UCSD-AML1 (cell line): ENCODE measurements around the gene LYPD4.
A peak's percentile ranks its signal among the peaks of the same experiment; 100 is the strongest.
"Not testable (repeated sequence)": the region's sequence is repeated elsewhere in the genome, so short reads cannot be mapped to it uniquely, and the experiment has no call there.

Experiments
- DNase-seq: peaks from one replicate; lab custom pipeline; 2025; ENCODE audit not compliant: unreplicated experiment; lab: John Stamatoyannopoulos, UW

LYPD4 gene

GRCh38 chr19:41875973-41876372, 31.5 kb upstream of the LYPD4 start:
- not testable (repeated sequence) for DNase-seq

DNA sequence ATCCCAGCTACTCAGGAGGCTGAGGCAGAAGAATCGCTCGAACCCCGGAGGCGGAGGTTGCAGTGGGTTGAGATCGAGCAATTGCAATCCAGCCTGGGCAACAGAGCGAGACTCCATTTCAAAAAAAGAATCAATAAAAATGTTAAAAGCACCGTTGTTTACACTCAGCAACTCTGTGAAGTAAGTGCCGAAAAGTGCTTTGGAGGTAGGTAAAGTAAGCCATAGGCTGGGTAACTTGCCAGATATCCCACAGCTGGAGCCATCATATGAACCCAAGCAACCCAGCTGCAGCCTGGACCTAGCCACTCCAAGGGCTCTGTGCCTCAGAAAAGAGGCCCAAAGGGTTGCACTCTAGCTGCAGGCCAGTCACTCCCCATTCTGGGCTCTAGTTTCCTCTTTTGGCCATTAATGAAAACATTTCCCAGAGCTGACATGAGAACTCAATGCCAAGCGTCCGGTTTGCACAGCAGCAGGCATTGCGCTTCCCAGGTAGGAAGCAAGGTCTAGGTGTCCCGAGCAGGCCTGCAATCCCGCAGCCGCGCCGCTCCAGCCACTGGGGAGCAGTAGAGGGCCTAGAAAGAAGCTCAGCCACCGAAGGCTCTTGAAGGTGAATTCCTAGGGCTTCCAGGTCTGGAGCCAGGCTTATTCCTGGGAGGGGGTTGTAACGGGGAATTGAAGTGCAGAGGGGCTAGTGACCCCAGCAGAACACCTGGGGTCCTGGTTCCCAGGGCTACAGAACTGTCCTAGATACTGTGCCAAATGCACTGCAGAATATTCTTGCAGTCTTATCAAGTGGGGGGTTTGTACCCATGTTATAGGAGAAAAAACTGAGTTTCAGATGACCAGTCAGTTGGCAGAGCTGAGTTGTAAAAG, 28.5 kb upstream of the LYPD4 start:
- DNase-seq: peak; percentile 82

DNA sequence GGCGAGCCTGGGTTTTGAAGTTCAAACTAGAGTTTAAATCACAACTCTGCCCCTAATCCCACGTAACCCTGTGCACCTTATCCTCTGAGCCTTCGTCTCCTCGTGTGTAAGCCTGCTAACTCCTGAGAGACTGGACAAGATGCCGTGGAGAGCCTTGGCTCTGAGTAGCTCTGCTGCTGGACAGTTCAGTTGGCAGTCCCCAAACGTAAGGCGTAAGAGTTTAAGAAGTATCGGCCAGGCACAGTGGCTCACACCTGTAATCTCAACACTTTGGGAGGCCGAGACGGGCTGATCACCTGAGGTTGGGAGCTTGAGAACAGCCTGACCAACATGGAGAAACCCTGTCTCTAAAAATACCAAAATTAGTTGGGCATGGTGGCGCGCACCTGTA, 27.9 kb upstream of the LYPD4 start:
- DNase-seq: no peak

GRCh38 chr19:41871573-41872383, 27.3 kb upstream of the LYPD4 start:
- peak; percentile 88 for DNase-seq

- no peak for DNase-seq
Observed at GRCh38 chr19:41870401-41870873, 26.0 kb upstream of the LYPD4 start.

DNA sequence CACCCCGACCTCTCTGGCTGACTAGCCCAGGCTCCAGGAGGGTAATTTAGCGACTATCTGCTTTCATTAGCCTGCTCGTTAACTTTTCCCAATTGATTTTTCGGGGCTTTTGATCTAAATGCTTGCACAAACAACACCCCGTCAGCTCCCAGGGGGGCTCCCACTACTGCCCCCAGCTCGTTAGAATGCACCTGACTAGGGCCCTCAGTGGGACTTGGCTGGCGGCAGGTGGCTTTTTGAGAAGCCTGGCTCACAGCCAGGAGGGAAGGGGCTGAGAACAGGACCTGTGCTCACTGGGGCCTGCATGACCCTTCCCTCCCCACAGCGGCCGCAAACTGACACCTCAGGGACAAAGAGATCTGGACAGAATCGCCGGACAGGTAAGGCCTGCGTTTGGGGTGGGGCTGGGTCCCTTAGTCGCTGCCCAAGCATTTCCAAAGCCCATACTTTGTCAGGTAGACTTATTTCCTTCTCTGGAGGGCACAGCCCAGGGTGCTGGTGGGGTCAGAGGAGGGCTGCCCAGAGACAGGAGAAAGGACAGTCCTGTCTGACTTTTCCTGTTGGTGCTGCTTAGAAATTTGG, 25.0 kb upstream of the LYPD4 start:
- DNase-seq: no peak

- DNase-seq: no peak
Observed at GRCh38 chr19:41868989-41869300, 24.5 kb upstream of the LYPD4 start.

DNA sequence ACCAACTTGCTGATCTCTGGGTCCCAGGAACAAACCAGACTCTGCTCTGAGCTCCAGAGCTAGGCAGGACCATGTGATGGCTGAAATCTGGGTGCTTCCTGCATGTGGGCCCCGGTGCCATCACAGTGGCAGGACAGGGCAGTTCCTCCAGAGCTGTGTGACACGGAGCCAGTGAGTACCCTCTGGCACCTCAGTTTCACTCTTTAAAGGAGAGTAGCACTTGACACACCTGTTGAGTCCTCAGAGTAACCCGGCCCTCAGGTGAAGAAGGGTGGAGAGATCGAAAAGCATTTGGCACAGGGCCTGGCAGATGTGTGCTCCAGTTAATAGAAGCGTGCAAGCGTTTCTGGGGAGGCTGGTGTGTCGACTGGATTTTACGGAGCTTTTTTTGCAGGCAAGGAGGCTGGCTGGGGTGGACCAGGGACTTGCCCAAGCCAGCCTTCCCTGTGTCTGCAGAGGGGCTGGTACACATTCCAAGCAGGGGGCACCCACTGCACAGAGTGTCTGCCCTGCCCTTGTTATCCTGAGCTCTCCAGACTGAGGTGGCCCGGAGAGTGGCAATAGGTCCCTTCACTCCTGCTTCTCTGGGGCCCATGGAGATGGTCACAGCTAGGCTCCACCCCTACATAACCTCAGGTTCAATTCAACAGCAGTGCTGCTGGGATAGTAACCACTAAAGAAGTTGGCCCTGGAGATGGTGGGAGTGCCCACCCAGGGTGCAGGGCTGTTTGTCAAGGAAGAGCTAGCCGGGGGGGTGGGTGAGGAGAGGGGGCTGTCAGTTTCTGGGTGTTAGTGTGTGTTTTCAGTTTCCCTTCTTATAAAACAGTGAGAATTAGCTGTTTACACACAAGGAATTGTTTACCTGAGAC, 23.9 kb upstream of the LYPD4 start:
- no peak for DNase-seq

- DNase-seq: no peak
Observed at GRCh38 chr19:41866284-41866683, 21.8 kb upstream of the LYPD4 start.

GRCh38 chr19:41864374-41864773, 19.9 kb upstream of the LYPD4 start:
- no peak for DNase-seq

DNA sequence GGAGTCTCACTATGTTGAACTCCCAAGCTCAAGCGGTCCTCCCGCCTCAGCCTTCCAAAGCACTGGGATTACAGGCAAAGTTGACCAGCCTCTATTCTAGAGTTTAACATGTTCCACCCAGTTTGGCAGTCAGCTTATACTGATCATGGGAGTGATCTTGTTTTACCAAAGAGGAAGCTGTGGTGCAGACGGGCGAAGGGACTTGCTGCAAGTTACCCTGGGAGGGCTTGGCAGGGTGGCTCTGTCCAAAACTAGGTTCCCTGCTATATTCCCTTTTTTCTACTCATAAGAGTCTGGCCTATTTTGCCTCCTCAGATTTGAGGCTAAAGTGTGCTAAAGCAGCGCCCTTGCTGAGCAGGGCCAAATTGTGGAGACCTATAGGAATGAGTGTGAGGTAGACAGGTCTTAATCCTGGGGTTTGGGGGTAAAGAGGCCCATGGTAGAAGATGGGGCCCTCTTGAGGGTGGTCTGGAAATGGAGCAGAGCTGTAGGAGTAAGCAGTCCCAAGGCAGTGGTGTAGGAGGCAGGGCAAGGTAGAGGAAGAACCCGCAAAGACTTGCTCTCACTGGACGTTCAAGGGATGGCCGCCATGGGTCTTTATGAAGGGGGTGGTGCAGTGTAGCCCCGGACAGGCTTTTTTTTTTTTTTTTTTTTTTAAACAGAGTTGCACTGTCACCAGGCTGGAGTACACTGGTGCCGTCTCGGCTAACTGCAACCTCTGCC, 18.9 kb upstream of the LYPD4 start:
- no peak for DNase-seq

DNA sequence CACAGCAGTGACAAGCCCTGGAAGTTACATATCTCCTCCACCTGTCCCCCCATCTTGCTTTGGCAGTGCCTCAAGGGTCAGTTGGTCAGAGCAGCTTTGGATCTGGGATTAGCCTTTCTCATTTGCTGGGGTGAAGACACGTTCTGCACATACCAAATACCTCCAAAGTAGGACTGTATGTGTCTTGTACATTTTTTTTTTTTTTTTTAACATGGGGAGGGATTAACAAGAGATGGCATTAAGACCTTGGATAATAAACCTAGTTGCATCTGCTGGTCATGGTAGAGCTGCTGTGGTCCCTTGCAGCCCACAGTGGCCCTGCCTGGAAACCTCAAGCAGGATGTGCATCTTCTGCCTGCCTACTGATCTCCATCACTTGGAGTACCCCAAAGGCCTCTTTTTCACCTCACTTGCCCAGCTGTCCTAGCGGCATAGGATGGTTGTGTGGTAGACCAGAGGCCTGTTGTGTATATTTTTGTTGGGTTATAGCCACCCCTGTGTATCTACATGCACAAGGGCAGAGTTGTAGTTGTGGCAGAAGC, 18.0 kb upstream of the LYPD4 start:
- no peak for DNase-seq

GRCh38 chr19:41861846-41862245, 17.4 kb upstream of the LYPD4 start:
- no peak for DNase-seq

DNA sequence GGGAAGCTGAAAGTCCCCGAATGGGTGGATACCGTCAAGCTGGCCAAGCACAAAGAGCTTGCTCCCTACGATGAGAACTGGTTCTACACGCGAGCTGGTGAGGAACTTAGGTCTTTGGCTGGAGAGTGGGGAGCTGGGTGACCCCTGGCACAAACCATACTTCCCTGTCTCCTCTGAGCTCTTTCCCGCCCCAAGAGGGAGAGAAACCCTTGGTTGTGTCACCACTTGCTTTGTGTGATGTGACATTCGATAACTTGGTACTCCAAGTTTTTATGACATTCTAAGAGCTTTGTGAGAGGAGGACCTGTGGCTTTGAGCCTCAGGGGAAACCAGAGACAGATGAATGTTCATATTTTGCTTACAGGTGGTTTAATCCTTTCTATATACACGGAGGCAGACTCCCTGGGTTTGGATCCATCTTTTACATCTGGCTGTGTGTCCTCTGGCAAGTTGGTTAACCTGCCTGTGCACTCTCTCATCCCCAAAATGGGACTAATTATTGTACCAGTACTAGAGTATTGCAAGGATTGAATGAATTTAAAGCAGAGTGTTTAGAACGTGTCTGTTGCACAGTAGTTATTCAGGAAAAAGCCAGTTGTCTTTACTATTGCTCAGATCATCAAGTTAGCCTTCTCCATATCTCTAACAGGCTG, 16.8 kb upstream of the LYPD4 start:
- no peak for DNase-seq

DNA sequence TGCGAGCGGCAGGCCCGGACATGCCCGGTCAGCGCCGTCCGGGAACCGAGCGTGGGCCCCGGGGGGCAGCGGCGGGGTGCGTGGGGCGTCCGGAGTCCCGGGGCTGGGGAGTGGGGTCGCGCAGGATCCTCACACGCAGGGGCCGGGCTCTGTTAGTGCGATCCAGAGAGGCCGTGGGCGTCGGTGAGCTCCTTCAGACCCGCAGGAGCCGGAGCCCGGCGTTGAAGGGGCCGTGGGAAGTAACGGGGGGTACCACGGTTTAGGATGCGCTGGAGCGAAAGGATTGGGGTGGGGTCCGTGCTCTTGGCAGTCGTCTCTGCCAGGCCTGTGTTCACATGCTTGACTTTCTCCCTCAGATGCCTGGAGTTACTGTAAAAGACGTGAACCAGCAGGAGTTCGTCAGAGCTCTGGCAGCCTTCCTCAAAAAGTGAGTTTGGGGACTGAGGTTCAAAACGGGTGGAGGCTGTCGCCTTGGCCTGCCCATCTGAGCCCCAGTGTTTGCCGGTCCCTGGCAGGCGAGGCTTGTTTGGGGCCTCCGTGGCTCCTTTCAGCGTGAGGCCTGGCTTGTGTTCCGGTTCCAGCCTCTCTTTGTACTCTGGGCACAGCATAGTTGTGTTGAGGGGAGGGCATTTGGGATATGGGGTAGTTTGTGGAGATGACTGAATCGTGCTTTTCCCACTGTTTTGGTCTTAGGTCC, 16.1 kb upstream of the LYPD4 start:
- DNase-seq: no peak

- peak; percentile 99 for DNase-seq
Observed at GRCh38 chr19:41859618-41860418, 15.3 kb upstream of the LYPD4 start, which contains the start of gene RPS19. Gene RPS19, plus strand, starts transcription at chr19:41860255. Its CDS starts 520 bp downstream, at chr19:41860775.

DNA sequence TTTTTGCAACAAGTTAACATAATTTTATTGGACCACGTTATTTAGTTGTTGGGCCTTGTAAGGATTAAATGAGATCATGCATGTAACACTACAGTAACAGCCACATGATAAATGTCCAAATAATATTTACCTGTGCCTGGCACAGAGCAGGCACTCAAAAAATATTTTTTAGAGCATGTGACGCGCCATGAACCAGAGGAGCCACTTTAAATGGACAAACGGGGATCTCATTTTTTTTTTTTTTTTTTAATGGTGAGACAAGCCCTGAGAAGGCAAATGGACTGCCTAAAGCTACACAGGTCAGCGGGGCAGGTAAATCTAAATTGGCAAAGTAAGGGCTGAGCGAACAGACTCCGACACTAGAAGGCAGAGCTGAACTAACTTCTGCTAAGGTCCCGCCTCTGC, 14.7 kb upstream of the LYPD4 start:
- no peak for DNase-seq

- DNase-seq: no peak
Observed at GRCh38 chr19:41853768-41854167, 9.3 kb upstream of the LYPD4 start.
